Inflammatory macrophage treated with lipopolysaccharide for 4 hours (primary cell): Measurements from ENCODE around the gene WDR91.
A peak's percentile ranks its signal among the peaks of the same experiment; 100 is the strongest.
"Not testable (repeated sequence)": the region's sequence is repeated elsewhere in the genome, so short reads cannot be mapped to it uniquely, and the experiment has no call there.

ENCODE experiments used
- DNase-seq: peaks from one replicate; pipeline ENCODE4 v3.0.0-alpha.2; 2020

WDR91 gene

GRCh38 chr7:135177028-135177696 lies 34.2 kb downstream of the WDR91 start:
- DNase-seq, result no peak

GRCh38 chr7:135175931-135176330 lies 35.4 kb downstream of the WDR91 start:
- DNase-seq, result no peak

- DNase-seq, result no peak
Measured at GRCh38 chr7:135174941-135175340, 36.4 kb downstream of the WDR91 start.

- not testable (repeated sequence) for DNase-seq
Measured at GRCh38 chr7:135173916-135174315, 37.4 kb downstream of the WDR91 start.

- DNase-seq, result peak; percentile 19
Measured at GRCh38 chr7:135171581-135172291, 39.6 kb downstream of the WDR91 start.

GRCh38 chr7:135170998-135171481 lies 40.3 kb downstream of the WDR91 start:
- DNase-seq, result not testable (repeated sequence)

GRCh38 chr7:135170274-135170997 lies 40.9 kb downstream of the WDR91 start, which contains the start of gene CYREN:
CYREN (minus strand) TSS chr7:135170707; CDS start chr7:135168922, 1,785 bp downstream.
- DNase-seq, result peak; percentile 95

- peak; percentile 76 for DNase-seq
Measured at GRCh38 chr7:135169964-135170273, 41.4 kb downstream of the WDR91 start.

- peak; percentile 80 for DNase-seq
Measured at GRCh38 chr7:135169141-135169963, 42.0 kb downstream of the WDR91 start.

GRCh38 chr7:135168489-135169140 lies 42.7 kb downstream of the WDR91 start:
- DNase-seq, result no peak

GRCh38 chr7:135168001-135168400 lies 43.3 kb downstream of the WDR91 start:
- peak; percentile 86 for DNase-seq

GRCh38 chr7:135167365-135167917 lies 43.9 kb downstream of the WDR91 start:
- no peak for DNase-seq

GRCh38 chr7:135166338-135166990 lies 44.9 kb downstream of the WDR91 start:
- no peak for DNase-seq

- DNase-seq, result no peak
Measured at GRCh38 chr7:135165862-135166261, 45.5 kb downstream of the WDR91 start.

- DNase-seq, result no peak
Measured at GRCh38 chr7:135164357-135165061, 46.8 kb downstream of the WDR91 start.

- no peak for DNase-seq
Measured at GRCh38 chr7:135162382-135163001, 48.8 kb downstream of the WDR91 start.

GRCh38 chr7:135161669-135162068 lies 49.7 kb downstream of the WDR91 start:
- DNase-seq, result no peak

- peak; percentile 59 for DNase-seq
Measured at GRCh38 chr7:135160858-135161653, 50.3 kb downstream of the WDR91 start.
